Lung (tissue), 12 donors: ENCODE measurements around the gene APOM. TPM values are rescaled to one million over a fixed set of nuclear protein-coding genes. Genes with fewer than 3 reads are reported as not detected.
A peak's percentile ranks its signal among the peaks of the same experiment; 100 is the strongest.

ENCODE experiments used
- ATAC-seq: fragments of 200-7000 bp; cut with Tn5 transposase; one replicate; pipeline ENCODE4 v1.9.1; 2020; ENCODE audit warnings: moderate number of reproducible peaks; ENCODE audit not compliant: insufficient read depth, low FRiP score
- DNase-seq, 3 donors: peaks; one replicate each; pipeline ENCODE4 v3.0.0-alpha.2; 2013 to 2017
- H3K27ac ChIP-seq, 2 donors: one replicate each; pipeline ENCODE4 v1.5.1; 2013; ENCODE audit warnings: mild to moderate bottlenecking in 2 of 2, moderate library complexity in 2 of 2, control low read depth in 1 of 2, inconsistent platforms in 1 of 2, low read depth in 1 of 2, low read length in 1 of 2
- H3K27me3 ChIP-seq, 3 donors: one replicate each; pipeline ENCODE4 v1.5.1; 2013; ENCODE audit warnings: low read length in 2 of 3; ENCODE audit not compliant: control insufficient read depth in 3 of 3, insufficient read depth in 3 of 3
- H3K36me3 ChIP-seq, 4 donors: one replicate each; pipeline ENCODE4 v1.5.1; 2013; ENCODE audit warnings: low read length in 4 of 4, mild to moderate bottlenecking in 1 of 4, moderate library complexity in 1 of 4; ENCODE audit not compliant: control insufficient read depth in 4 of 4, insufficient read depth in 4 of 4
- H3K4me1 ChIP-seq, 5 donors: one replicate each; pipeline ENCODE4 v1.5.1; 2013; ENCODE audit warnings: low read length in 5 of 5, mild to moderate bottlenecking in 2 of 5, moderate library complexity in 1 of 5; ENCODE audit not compliant: control insufficient read depth in 5 of 5, insufficient read depth in 5 of 5
- H3K4me3 ChIP-seq: one replicate; pipeline ENCODE4 v1.5.1; 2013; ENCODE audit warnings: mild to moderate bottlenecking, control low read depth, moderate library complexity
- H3K9ac ChIP-seq, 2 donors: one replicate each; pipeline ENCODE4 v1.5.1; 2013; ENCODE audit warnings: low read length in 2 of 2, control low read depth in 1 of 2; ENCODE audit not compliant: insufficient read depth in 1 of 2
- H3K9me3 ChIP-seq, 4 donors: one replicate each; pipeline ENCODE4 v1.5.1; 2013; ENCODE audit warnings: low read length in 3 of 4, mild to moderate bottlenecking in 1 of 4, moderate library complexity in 1 of 4; ENCODE audit not compliant: control insufficient read depth in 4 of 4, insufficient read depth in 3 of 4
- CTCF ChIP-seq: IDR thresholded peaks from 2 replicates; pipeline ENCODE4 v1.5.1; 2012; ENCODE audit warnings: mild to moderate bottlenecking; ENCODE audit errors: control extremely low read depth, extremely low read depth
- WGBS, 2 donors: extraction: QIAGEN DNeasy Blood & Tissue Kit; methylation state at CpG; one replicate each; pipeline ENCODE4 v1.1.7; 2013; 5-methylcytosine and 5-hydroxymethylcytosine counted together
- polyA plus RNA-seq, 2 donors: library from polyadenylated mRNA; stranded (reverse); fragments of 200-250 nt; gene quantifications; one replicate each; pipeline ENCODE4 v1.2.1, GENCODE V29; 2013
- total RNA-seq, 2 donors: library from RNA; depleted of rRNA in 1 of 2; stranded (reverse); fragments of >200 nt in 1 of 2; gene quantifications; one replicate each; pipeline ENCODE4 v1.2.1, GENCODE V29; 2014 to 2021
- donor health status: control.
- donor health status: control.
- donor health status: Bipolar disorder and iron deficiency.
- donor health status: healthy.
- donor health status: DM: yes; HTN: yes; CAD: no.

The APOM gene
- total and polyA plus RNA-seq, 4 donors = 1.3 to 8.8 (median 2.3) TPM

- 47 to 64% methylated on average over 10 of the region's 10 CpGs for WGBS, 2 donors
- no peak for TF ChIP-seq CTCF
- no peak overlapping the region for H3K4me3 ChIP-seq
- no peaks in the 10 kb centered on the region for H3K27me3 ChIP-seq
- no peak overlapping the region for H3K27ac ChIP-seq
- no peak overlapping the region for H3K9ac ChIP-seq
- H3K4me1 ChIP-seq = peaks cover 2 to 14% (median 3%) of the 10 kb centered on the region in 5 donors
- DNase-seq (peak in 2 of 3 donors; percentile 39 to 59), ATAC-seq (no peak)
- peaks cover 29 to 47% (median 41%) of the 10 kb centered on the region in 4 donors for H3K36me3 ChIP-seq
- H3K9me3 ChIP-seq = no peaks in the 10 kb centered on the region
Observed at GRCh38 chr6:31622684-31623091, 33.0 kb upstream of the APOM start.

- Histone ChIP-seq H3K4me1 (peaks cover 2 to 14% (median 3%) of the 10 kb centered on the region in 5 donors), H3K9ac (no peak overlapping the region), H3K27ac (no peak overlapping the region), H3K4me3 (no peak overlapping the region), H3K27me3 (no peaks in the 10 kb centered on the region), H3K9me3 (no peaks in the 10 kb centered on the region), H3K36me3 (peaks cover 36 to 59% (median 52%) of the 10 kb centered on the region in 4 donors)
- DNase-seq = no peak
- 92 to 95% methylated on average over 10 of the region's 10 CpGs for WGBS, 2 donors
- TF ChIP-seq CTCF = no peak
- no peak for ATAC-seq
Observed at GRCh38 chr6:31624070-31624469, 31.6 kb upstream of the APOM start.

GRCh38 chr6:31626952-31627351 lies 28.7 kb upstream of the APOM start:
- no peaks in the 10 kb centered on the region for H3K9me3 ChIP-seq
- no peak overlapping the region for H3K4me3 ChIP-seq
- no peak for DNase-seq
- no peak for ATAC-seq
- 94 to 97% methylated on average over 10 of the region's 10 CpGs for WGBS, 2 donors
- H3K4me1 ChIP-seq = peaks cover 1 to 10% (median 3%) of the 10 kb centered on the region in 5 donors
- no peak overlapping the region for H3K9ac ChIP-seq
- H3K27ac ChIP-seq = no peak overlapping the region
- H3K27me3 ChIP-seq = no peaks in the 10 kb centered on the region
- TF ChIP-seq CTCF = no peak
- peaks cover 39 to 77% (median 70%) of the 10 kb centered on the region in 4 donors for H3K36me3 ChIP-seq

- H3K27ac ChIP-seq = no peak overlapping the region
- H3K9ac ChIP-seq = no peak overlapping the region
- H3K36me3 ChIP-seq = peaks cover 44 to 84% (median 75%) of the 10 kb centered on the region in 4 donors
- no peaks in the 10 kb centered on the region for H3K27me3 ChIP-seq
- no peak overlapping the region for H3K4me3 ChIP-seq
- DNase-seq = no peak
- no peaks in the 10 kb centered on the region for H3K9me3 ChIP-seq
- TF ChIP-seq CTCF = no peak
- WGBS, 2 donors = 96% methylated on average over 18 to 19 of the region's 19 CpGs
- H3K4me1 ChIP-seq = peaks cover 0 to 2% (median 0%) of the 10 kb centered on the region in 5 donors
- ATAC-seq = no peak
Observed at GRCh38 chr6:31627690-31628287, 27.9 kb upstream of the APOM start.
